Measurements from ENCODE around the gene SLC33A1.
"Not testable (repeated sequence)": the region's sequence is repeated elsewhere in the genome, so short reads cannot be mapped to it uniquely, and the experiment has no call there.

The SLC33A1 gene

GRCh38 chr3:155861476-155862183 is 7.4 kb upstream of the SLC33A1 start:
- no peak for DNase-seq

- not testable (repeated sequence) for DNase-seq
Observed at GRCh38 chr3:155860424-155860823, 6.2 kb upstream of the SLC33A1 start.

- no peak for DNase-seq
Observed at GRCh38 chr3:155859859-155860258, 5.6 kb upstream of the SLC33A1 start.

- DNase-seq: no peak
Observed at GRCh38 chr3:155853214-155854140, 750 bp downstream of the SLC33A1 start.

- DNase-seq: no peak
Observed at GRCh38 chr3:155852341-155852740, 1.9 kb downstream of the SLC33A1 start.

- not testable (repeated sequence) for DNase-seq
Observed at GRCh38 chr3:155849404-155849803, 4.8 kb downstream of the SLC33A1 start.

GRCh38 chr3:155847993-155848392 is 6.2 kb downstream of the SLC33A1 start:
- no peak for DNase-seq

- no peak for DNase-seq
Observed at GRCh38 chr3:155846119-155846518, 8.1 kb downstream of the SLC33A1 start.

- no peak for DNase-seq
Observed at GRCh38 chr3:155843569-155843968, 10.7 kb downstream of the SLC33A1 start.

- DNase-seq: no peak
Observed at GRCh38 chr3:155835341-155836071, 18.7 kb downstream of the SLC33A1 start.

GRCh38 chr3:155828490-155829098 is 25.6 kb downstream of the SLC33A1 start:
- not testable (repeated sequence) for DNase-seq

- DNase-seq: no peak
Observed at GRCh38 chr3:155815030-155815545, 39.1 kb downstream of the SLC33A1 start.

- not testable (repeated sequence) for DNase-seq
Observed at GRCh38 chr3:155813224-155813623, 41.0 kb downstream of the SLC33A1 start.

- no peak for DNase-seq
Observed at GRCh38 chr3:155809181-155809580, 45.0 kb downstream of the SLC33A1 start.

- no peak for DNase-seq
Observed at GRCh38 chr3:155807823-155808222, 46.4 kb downstream of the SLC33A1 start.

- DNase-seq: no peak
Observed at GRCh38 chr3:155805802-155806618, 48.2 kb downstream of the SLC33A1 start, which contains the start of gene C3orf33. TSS of gene C3orf33 (minus strand) at chr3:155806278. CDS start at chr3:155806252, 26 bp downstream.

- no peak for DNase-seq
Observed at GRCh38 chr3:155805204-155805801, 48.9 kb downstream of the SLC33A1 start.

GRCh38 chr3:155804323-155804722 is 49.9 kb downstream of the SLC33A1 start:
- DNase-seq: no peak

GRCh38 chr3:155792532-155792931 is 61.7 kb downstream of the SLC33A1 start:
- DNase-seq: no peak

- DNase-seq: no peak
Observed at GRCh38 chr3:155791190-155791589, 63.0 kb downstream of the SLC33A1 start.

GRCh38 chr3:155790272-155790925 is 63.8 kb downstream of the SLC33A1 start:
- DNase-seq: no peak
